Measurements from ENCODE around the gene CT47C1.

DNA sequence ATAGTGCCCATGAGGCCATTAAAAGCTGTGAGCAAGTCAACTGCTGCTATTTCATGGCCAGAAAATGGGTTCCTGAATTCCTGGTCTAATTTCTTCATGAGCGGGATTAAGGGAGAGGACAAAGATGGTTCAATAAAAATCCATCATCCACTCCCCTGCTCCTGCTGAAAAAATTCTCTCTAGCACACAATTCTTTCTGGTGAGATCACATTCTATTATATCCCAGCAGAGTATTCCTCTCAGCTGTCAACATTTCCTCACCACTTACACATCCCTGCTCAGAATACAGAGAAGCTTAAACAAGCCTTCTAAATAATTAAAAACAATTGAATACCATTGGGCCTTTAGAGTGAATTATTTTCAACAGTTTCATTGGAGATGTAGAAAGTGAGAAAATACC lies 9.5 kb downstream of the CT47C1 start:
- no peak for TF ChIP-seq POLR2AphosphoS5 (IDR thresholded peaks at IDR 0.05)
- TF ChIP-seq, protein P1, sequence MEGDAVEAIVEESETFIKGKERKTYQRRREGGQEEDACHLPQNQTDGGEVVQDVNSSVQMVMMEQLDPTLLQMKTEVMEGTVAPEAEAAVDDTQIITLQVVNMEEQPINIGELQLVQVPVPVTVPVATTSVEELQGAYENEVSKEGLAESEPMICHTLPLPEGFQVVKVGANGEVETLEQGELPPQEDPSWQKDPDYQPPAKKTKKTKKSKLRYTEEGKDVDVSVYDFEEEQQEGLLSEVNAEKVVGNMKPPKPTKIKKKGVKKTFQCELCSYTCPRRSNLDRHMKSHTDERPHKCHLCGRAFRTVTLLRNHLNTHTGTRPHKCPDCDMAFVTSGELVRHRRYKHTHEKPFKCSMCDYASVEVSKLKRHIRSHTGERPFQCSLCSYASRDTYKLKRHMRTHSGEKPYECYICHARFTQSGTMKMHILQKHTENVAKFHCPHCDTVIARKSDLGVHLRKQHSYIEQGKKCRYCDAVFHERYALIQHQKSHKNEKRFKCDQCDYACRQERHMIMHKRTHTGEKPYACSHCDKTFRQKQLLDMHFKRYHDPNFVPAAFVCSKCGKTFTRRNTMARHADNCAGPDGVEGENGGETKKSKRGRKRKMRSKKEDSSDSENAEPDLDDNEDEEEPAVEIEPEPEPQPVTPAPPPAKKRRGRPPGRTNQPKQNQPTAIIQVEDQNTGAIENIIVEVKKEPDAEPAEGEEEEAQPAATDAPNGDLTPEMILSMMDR (IDR thresholded peaks at IDR 0.05): no peak

Measured in gastroesophageal sphincter (tissue), 3 donors.